HG02798 (cell line): ENCODE results near the gene TREM1.
"Not testable (repeated sequence)": the region's sequence is repeated elsewhere in the genome, so short reads cannot be mapped to it uniquely, and the experiment has no call there.

Source experiments
- ATAC-seq: cut with Tn5 transposase; IDR thresholded peaks from one replicate; pipeline ENCODE4 v1.9.1; 2021; ENCODE audit warnings: mild to moderate bottlenecking; ENCODE audit not compliant: unreplicated experiment, poor library complexity

Gene TREM1

GRCh38 chr6:41298785-41299502 lies 12.5 kb upstream of the TREM1 start:
- ATAC-seq, result no peak

GRCh38 chr6:41297248-41297647 lies 10.8 kb upstream of the TREM1 start:
- ATAC-seq, result not testable (repeated sequence)

GRCh38 chr6:41294214-41294872 lies 7.9 kb upstream of the TREM1 start:
- no peak for ATAC-seq

- no peak for ATAC-seq
These were observed 5.2 kb upstream of the TREM1 start for GRCh38 chr6:41291717-41292116.

GRCh38 chr6:41289815-41290214 lies 3.3 kb upstream of the TREM1 start:
- ATAC-seq, result no peak

GRCh38 chr6:41288754-41289129 lies 2.3 kb upstream of the TREM1 start:
- no peak for ATAC-seq

- no peak for ATAC-seq
These were observed 1.7 kb upstream of the TREM1 start for GRCh38 chr6:41288030-41288753.

- no peak for ATAC-seq
These were observed 1.8 kb downstream of the TREM1 start for GRCh38 chr6:41284726-41285125.

- no peak for ATAC-seq
These were observed 2.9 kb downstream of the TREM1 start for GRCh38 chr6:41283600-41283999.

GRCh38 chr6:41280381-41281057 lies 6.0 kb downstream of the TREM1 start:
- ATAC-seq, result no peak

GRCh38 chr6:41278699-41279405 lies 7.6 kb downstream of the TREM1 start:
- ATAC-seq, result no peak

GRCh38 chr6:41277605-41278004 lies 8.9 kb downstream of the TREM1 start:
- no peak for ATAC-seq

- ATAC-seq, result no peak
These were observed 11.0 kb downstream of the TREM1 start for GRCh38 chr6:41275489-41275888.

GRCh38 chr6:41274256-41274655 lies 12.2 kb downstream of the TREM1 start:
- ATAC-seq, result no peak

- no peak for ATAC-seq
These were observed 12.8 kb downstream of the TREM1 start for GRCh38 chr6:41273714-41274113.

GRCh38 chr6:41272591-41273240 lies 13.8 kb downstream of the TREM1 start:
- no peak for ATAC-seq

GRCh38 chr6:41271901-41272395 lies 14.5 kb downstream of the TREM1 start:
- no peak for ATAC-seq

GRCh38 chr6:41269716-41270115 lies 16.8 kb downstream of the TREM1 start:
- no peak for ATAC-seq

GRCh38 chr6:41269166-41269565 lies 17.3 kb downstream of the TREM1 start:
- ATAC-seq, result no peak

- no peak for ATAC-seq
These were observed 18.0 kb downstream of the TREM1 start for GRCh38 chr6:41268478-41268877.
